GDM1 (cell line): Measurements from ENCODE around the gene CBX4.
A peak's percentile ranks its signal among the peaks of the same experiment; 100 is the strongest.

Experiments
- DNase-seq: peaks from one replicate; lab custom pipeline; 2025; lab: John Stamatoyannopoulos, UW

Gene CBX4

DNA sequence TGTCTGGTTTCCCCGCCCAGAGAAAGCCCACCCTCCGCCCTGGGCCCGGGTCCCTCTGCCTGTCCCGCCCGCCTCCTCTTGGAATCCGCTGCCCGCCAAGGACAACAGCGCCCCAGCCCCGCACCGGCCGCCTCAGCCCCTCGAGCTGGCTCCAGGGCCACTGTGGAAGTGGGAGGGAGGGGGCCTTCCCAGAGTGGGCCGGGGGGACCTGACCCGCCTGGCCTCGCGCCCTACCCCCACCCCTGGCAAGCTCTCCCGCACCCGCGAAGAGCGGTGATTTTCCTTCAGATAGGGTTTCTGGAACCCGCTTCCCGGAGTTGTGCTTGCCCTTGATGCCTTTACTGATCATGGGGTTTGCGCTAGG is 40.1 kb downstream of the CBX4 start:
- DNase-seq = no peak

DNA sequence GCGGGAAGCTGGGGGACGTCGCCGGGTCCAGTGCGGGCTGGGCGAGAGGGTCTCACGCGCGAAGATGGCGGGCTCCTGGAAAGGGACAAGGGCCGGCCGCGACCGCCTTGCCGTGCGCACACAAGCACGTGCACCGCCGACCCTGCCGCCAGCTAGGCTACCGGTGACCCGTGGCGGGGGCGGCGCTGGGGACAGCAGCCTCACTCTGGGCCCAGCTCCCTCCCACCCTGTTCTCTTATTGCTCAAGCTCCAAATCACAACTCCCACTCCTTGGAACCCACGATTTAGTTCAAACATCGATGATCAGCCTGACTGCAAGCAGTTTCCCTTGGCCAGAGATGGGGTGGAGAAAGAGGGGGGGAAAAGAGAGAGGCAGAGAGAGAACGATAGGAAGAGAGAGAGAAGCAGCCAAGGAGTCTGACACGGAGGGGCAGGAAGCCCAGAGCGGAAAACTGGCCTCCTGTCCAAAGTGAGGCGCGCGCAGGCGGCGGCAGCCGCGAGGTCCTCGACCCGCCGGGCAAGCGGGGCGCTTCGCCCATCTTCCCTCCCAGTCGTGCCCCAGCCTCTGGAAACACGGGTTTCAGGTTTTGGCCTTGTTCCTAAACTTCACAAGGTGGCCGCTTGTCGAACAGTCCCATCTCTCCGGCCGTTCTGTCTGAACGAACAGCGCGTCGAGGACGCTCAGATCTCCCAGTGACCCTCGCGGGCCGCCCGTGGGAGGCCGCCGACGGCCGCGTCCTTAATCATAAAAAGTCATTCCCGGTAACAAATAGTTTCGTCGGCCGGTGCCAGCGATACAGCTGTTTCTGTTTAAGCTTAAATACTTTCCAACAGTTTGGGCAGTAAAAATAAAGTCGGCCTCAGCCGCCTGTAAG is 40.7 kb downstream of the CBX4 start:
- no peak for DNase-seq

DNA sequence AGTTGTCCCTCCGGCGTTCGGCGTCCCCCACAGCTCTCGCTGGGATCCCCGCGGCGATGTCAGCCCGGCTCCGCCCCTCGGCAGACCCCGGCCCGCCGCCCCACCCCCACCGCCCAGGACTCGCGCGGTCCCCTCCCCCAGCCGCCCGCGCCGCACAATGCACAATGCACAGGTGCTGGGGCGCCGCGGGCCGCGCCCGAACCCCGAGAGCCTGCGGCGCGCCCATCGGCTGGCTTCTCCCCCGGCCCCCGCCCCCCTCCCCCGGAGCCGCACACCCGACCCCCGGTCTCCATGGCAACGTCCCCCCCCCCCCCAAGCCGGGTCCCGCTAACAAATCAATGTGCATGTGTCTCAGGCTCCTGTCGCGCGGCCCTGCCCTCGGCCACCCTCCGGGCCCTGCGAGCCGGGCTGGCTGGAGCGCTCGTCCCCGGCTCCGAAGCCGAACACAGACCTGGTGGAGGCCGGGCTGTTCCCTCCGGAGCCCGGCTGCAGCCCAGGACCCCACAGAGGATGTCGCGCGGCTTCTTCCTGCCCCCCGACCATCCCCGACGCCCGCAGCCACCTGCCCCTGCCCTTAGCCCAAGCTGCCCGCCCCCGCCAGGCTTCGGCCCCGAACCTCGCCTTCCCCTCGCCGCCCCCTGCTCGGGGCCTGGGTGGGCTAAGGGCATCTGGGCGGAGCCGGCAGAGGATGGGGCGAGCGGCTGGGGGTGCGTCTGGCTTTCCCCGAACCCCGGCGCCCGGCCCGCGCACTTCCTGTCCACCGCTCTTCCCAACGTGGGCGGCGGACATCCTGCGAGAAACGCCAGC is 41.5 kb downstream of the CBX4 start:
- DNase-seq = no peak

DNA sequence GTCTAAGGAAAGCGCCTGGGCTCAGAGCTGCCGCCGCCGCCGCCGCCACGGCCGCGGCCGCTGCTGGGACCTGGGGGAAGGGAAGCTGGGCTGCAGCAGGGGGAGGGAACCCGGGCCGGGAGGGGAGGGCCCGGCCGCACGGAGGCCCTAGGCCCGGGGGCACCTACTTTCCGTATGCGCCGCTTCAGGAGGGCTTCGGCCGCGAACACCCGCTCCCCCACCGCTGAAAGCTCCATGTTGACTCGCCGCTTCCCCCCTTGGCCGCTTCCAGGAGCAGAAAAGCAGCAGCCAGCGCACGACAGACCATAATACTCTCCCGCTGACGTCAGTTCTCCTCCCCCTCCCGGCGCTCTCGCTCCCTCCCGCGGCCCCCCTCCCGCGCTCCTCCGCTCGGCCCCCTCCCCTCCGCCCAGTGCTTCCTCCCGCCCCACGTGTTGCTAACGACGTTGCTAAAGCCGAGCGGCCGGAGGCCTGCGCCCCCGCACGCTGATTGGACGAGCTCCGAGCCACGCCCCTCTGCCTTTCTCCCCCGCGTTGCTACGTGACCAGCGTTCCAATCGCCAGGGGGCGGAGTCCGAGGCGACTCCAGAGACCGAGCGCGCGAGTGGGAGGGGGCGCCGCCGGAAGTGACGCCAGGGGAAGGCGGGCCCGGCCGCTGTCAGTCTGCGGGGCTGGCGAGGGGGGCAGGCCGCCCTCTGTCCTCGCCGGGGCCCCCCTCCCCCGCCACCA is 42.3 kb downstream of the CBX4 start, which contains the start of gene CBX8:
TSS of gene CBX8 (minus strand) at position 315 of the 729 bp plus-strand sequence. CDS start at position 236, 79 bp downstream.
- peak; percentile 100 for DNase-seq

DNA sequence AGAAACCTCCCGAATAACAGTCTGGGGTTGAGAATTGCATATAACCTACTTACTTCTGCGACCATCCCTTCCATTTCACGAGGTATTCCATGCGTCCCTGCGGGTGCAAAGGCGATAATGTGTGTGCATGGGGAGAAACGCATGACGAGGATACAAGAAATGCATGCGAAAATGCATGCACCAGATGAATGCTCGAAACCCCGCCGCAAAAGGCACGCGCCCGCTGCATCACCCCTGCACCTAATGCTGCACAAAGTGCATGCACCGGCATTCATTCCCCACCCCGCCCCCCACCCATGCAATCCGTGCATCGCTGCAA is 42.8 kb downstream of the CBX4 start:
- DNase-seq = no peak

DNA sequence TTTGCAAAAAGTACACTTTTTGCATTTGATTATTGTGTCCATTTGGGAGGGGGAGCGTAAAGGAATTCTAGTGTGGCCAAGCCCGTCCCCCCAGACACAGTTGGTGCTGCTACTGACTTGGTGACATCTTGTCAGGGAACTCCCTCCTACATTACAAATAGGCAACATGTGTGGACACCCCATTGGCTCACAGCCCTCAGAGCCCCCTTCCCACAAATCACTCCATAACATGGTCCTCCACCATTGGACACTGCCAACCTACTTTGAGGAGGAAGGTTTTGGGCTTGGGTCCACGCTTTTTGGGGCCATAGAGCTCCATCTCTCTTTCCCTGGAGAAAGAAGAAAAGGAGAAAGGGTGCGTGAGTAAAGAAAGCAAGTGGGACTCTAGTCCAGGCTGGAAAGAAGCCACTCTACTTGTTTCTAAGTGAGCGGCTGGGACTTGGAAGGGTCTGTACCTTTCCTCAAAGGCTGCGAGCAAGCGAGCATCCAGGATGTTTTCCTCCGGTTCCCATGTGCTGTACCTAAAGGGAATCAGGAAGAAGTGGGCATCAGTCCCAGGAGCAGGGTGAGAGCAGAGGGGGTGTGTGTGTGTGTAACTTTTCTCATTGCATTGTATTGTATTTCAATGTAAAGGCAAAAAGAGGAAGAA is 43.3 kb downstream of the CBX4 start:
- DNase-seq = no peak

DNA sequence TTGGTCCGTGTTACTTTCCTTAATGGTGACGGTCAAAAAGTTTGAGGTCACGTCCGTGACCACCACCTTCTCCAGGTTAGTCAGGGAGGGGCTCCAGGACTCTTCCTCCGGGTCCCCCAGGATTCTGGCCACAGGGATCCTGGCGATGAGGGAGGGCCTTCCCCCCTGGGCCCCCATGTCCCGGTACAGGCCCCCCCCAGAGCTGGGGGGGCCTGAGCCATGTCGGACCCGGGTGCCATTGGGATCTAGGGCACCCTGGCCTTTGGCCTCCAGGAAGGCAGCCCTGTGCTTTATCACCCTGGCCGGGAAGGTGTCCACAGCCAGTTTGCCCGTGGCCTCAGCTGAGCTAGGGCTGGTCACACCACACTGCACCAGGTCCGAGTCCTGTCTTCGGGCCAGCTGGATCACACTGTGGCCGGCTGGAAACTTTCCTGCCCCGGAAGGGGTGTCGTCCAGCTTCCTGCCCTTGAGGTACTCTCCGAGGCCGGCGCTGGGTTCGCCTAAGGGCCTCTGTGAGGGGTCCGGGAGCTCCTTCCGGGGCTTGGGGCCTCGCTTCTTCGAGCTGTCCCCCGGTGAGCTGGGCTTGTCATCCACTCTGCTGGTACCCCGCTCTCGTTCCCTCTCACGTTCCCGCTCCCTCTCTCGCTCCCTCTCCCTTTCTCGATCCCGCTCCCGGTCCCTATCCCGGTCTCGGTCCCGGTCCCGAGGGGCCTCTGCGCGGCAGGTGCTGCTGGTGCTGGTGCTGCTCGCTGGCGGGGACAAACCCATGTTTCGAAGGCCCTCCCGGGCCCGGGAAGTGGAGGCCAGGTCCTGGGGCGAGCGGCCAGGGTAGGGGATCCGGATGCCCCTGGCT is 44.4 kb downstream of the CBX4 start:
- no peak for DNase-seq

DNA sequence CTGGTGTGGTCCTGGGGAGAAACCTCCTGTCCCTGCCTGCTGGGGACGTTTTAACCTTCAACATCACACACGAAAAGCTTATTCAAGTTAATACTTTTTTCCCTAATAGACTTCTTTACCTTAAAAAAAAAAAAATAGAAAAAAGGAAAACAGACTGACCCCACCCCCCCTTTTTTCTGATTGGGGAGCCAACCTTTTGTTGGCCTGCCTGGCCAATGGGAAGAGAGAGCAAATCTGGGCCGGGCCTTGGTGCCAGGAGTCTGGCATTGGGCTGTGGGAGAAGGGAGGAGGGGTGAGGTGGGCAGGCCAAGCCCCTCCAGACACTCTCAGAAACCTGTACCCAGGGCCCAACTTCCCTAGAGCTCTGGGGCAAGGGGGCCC is 45.3 kb downstream of the CBX4 start:
- DNase-seq = no peak

DNA sequence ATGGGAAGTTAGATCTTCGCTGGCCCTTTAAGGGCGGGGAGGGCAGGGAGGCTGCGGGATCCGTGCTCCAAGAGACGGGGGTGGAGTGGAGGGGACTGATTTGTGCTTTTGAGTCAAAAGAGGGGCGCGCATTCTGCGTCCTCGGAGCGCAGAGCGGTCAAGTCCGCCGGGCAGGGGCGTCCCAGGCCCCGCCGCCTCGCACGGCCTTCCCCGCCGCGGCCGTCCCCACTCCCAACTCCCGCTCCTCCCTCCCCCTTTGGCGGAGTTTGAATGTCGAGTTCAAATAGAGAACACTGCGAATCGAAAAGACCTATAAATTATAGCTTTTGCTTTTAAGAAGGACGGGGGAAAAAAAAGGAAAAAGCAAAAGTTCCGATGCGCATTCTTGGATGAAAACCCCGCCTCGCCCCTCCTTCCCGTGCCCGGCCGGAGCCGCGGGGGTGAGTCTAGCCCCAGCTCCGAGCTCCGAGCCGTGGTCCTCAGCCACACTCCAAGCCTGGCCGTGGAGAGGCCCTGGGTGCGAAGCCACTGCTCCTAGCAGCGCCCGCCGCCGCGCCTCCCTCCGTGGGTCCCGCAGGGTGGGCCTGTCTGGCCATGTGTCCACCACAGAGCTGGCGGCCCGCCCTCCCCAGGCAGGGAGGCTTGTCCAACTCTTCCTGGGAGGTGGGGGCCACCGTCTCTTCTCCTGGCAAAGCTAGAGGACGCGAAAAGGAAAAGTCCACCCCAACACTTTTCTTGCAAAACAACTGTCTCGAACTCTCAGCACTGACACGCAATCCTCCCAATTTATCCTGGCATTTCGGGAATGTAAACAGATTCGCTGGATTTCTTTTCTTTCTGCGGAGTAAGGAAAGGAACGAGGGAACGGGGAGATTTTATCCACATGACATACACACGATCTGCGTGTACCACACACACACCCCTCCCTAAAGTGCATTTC is 46.0 kb downstream of the CBX4 start:
- no peak for DNase-seq

DNA sequence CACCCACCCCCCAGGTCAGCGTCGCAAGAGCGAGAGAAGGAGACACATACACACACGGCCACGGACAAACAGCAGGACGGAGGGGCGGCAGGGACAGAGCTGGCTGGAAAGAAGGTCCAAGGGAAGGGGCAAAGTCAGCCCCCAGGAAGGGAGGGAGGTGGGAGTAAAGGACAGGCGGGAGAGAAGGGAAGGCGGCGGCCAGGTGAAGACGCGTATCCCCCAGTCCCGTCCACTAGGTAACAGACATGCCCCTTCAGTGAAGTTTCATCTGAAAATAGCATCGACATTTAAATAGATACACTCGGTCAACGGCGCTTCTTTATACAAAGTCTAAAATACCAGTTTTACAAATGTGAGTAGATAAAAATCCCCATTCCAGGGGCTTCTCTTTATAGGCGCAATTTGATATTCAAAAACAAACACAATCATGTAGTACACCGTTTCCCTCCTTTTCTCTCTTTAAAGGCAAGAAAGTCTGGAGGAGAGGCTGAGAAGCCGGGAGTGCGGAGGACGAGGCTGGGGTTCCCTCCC is 46.8 kb downstream of the CBX4 start:
- no peak for DNase-seq

DNA sequence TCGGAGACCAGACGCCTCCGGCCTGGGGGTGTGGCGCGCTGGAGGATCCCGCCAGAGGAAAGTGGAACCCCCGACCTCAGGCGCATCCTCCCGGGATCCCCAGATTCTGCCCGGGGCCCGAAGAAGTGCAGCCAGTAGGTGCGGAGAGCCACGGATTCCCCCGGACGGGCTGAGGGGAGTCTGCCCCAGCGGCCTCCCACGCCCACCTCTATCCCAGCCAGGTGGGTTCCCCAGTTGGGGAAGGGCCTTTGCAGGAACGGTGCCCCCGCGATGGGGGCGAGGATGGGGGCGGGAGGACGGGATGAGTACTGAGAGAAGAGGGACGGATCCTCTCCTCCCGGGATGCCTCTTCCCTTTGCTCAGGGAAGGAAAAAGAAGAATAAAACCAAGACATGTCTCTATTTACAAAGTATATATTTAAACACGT is 47.5 kb downstream of the CBX4 start:
- no peak for DNase-seq

DNA sequence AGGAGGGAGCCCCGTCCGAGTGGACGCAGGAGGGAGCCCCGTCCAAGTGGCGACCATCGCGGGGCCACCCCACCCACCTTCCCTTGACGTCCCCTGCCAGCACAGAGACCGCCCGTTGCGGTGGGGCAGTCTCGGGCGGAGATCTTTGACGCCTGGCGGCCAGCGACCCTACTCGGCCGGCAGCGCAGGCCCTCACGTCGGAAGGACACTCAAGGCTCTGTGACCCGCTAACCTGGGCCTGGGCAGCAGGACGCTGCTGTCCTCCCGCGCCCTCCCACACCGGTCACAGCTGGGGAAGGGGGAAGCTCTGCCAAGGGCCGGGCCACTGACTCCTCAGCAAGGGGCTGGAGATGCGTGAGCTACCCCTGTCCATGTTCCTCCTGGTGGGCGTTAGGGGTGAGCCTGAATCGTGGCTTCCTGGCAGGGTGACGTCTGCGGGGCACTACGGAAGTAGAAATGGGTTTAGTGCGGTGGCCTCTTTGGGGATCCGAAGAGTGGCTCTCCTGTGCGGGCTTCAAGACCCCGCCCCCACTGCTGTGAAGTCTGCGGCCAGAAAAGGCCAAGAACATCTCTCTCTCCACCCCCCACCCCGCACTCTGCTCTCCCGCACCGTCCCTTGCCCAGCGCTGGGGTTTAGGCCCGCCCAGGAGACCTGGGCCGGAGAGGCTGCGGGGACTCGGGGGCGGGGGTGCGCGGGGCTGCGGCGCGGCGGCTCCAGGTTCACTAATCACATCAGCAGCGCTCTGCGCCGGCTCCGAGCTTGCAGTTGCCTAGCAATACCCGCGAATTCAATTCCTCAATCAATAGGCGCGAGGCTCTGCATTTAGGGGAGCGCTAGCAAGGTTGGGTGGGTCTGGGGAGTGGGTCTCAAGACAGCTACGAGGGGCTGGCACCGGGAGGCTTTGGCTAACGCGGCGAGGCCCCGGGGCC is 48.2 kb downstream of the CBX4 start:
- no peak for DNase-seq

DNA sequence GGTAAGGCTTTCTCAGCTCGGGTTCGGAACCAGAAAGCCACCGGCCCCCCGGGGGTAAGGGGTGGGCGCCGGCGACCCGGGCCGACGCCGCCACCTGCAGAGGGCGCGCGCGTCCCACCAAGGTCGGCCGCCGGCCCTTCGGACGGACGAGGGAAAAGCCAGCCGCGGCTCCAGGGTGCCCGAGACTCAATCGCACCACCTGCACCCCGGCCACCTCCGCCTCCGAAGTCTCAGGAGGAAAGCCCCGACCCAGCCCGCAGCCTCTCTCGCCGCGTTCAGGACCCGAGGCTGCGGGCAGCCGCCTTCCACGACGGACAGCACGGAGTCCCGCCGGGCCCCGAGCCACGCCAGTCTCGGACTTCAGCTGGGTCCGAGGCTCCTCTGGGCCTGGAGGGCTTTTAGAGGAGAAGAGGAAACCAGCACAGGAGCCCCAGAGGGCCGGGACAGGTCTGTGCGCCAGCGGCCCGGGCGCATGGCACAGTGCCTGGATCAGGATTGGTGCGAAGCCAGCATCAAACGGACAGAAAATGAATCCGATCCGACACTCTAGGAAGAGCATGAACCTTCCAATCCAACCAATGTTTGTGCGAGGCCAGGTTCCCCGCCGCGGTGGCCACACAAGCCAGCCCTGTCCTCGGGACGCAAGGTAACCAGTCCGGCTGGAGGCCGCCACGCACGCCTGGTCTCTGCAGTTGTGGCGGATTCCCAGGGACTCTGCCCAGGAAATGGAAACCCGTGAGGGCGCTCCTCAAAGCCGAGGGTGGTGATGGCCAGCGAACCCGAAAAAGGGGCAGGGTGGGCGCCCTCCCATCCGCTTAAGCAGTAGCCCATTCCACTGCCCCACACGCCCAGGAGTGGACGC is 49.1 kb downstream of the CBX4 start:
- no peak for DNase-seq

DNA sequence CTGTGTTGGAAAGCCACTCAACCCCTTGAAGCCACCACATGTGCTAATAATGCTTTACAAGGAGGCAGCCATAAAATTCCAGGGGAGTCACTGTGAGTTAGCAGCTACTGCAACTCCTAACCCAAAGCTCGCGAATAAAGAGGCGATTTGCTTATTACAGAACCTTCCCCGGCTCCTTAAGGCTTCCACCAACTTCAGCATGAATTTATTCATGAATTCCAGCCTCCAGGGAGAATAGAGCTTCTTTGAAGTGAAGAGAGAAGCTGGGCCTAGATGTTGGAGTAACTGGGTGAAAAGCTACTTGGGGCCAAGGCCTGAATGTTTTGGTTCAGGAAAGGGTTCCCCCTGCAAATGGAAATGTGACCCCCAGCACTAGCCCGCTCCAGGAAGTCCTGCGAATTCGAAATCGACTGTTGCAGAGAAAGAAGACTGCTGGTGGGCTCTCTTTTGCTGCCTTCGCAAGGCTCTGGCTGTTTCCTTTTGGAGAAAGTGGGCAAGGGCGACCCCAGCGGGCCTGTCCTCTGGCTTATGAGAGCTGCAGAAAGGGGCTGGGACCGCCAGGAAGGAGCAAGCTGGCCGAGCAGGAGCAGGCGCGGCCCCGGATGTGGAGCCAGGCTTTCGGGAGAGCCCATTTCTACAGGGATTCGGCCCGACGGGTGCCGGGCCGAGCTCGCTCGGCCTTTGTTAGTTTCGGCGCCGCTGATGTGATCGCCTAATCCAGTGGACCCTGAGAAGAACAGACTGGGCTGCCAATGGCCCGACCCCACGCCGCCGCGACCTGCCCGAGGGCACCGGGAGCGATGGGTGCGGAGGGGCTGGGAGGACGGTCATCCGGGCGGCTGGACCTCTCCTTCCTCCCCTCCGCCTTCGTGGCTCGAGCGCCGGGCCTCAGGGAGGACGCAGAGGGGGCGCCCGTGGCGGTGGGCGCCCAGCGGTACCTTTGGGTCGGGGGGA is 50.0 kb downstream of the CBX4 start:
- no peak for DNase-seq

DNA sequence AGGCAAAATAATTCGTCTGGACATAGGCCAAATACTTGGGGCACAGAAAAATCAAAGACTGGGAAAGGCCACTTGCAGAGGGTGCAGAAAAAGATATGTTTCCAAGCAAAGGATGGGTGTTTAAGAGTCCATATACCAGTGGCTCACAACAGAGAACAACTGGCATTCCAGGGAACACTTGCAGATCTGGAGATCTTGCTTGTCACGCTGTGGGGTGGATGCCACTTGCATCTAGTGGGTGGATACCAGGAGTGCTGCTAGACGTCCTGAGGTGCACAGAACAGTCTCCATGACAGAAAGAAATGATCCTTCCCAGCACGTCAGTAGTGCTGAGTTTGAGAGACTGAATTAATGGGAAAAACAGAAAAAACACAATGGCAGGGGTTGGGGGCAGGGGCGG is 50.8 kb downstream of the CBX4 start:
- DNase-seq = no peak

DNA sequence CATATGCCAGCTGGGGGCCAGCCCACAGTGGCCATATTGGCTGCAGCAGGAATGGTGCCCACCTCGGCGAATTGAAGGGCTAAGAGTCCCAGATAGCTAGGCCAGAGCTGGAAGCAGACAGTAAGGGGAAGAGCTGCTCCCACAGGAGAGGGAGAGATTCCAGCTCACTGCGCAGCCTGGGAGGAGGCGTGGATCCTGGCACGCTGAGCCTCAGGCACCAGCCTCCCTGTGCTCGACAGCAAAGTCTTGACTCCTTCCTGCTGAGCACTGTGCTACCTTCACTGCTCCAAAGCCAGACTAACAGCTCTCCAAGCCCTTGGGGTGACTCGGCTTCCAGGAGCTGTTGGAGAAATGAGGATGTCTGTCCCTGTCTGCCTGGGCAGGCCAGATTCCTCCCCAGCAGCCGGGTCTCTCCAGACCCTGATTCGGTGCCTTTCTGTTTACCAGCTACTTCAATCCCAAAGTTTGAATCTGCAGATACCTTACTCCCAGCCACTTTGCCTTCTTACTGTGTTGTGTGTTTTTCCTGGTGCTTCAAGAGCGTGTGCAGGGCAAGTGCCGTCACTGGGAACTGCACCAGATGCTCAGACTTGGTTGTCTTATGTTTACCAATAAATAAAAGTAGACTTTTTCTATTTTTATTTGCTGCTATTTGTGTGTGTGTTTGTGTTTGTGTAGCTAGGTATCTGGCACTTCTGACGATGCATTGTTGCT is 52.2 kb downstream of the CBX4 start:
- no peak for DNase-seq
